Activated naive CD4-positive, alpha-beta T cell treated with anti-CD3 and anti-CD28 coated beads, Interleukin-2, amount 50 U/mL, for 72 hours (primary cell): Measurements from ENCODE around the gene SRRD. TPM values are rescaled to one million over a fixed set of nuclear protein-coding genes. Genes with fewer than 3 reads are reported as not detected.

Experiments
- ATAC-seq, 2 donors: fragments of 150-1000 bp; cut with Tn5 transposase; 2 replicates each; pipeline ENCODE4 v1.10.0; 2021; ENCODE audit warnings: mild to moderate bottlenecking in 2 of 2, moderate library complexity in 2 of 2
- DNase-seq, 2 donors: peaks; one replicate each; pipeline ENCODE4 v3.0.0; 2021 to 2022; ENCODE audit warnings: low spot score in 2 of 2
- H3K27ac Mint-ChIP-seq, 2 donors: one replicate each; pipeline ENCODE4 v1.8.0; 2022; ENCODE audit warnings: mild to moderate bottlenecking in 2 of 2, mixed read lengths in 2 of 2
- H3K36me3 Mint-ChIP-seq, 2 donors: one replicate each; pipeline ENCODE4 v1.8.0; 2022; ENCODE audit warnings: mixed read lengths in 2 of 2
- H3K9me3 Mint-ChIP-seq, 2 donors: one replicate each; pipeline ENCODE4 v1.8.0; 2022; ENCODE audit warnings: mixed read lengths in 2 of 2
- total RNA-seq, 2 donors: library from RNA; stranded (reverse); gene quantifications; one replicate each; pipeline ENCODE4 v1.2.3, GENCODE V29; 2022

The SRRD gene
- total RNA-seq, 2 donors from 2014 or later = 18.6 to 27.4 TPM

DNA sequence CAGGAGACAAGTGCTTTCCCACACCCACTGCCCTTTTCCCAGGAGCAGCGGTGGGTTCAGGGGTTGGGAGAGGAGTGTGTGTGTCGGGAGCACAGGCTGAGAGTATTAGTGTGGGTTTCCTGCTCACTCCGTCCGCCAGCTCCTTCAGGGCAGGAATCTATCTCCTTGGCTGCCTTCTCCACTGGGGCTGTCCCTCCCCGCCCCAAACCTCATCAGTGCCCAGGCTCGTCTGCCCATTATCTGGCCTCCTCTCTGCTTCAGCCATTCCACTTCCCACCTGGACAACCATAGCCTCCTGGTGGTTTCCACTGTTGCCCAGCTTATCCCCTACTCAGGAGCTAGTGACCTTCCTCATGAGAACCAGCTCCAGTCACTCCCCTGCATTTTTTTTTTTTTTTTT, 34.7 kb upstream of the SRRD start:
- H3K9me3 Mint-ChIP-seq = no peaks in the 10 kb centered on the region
- H3K36me3 Mint-ChIP-seq = peaks cover 0 to 5% of the 10 kb centered on the region in 2 donors
- DNase-seq = no peak
- ATAC-seq = no peak
- peak overlapping the region; percentile 53 to 83 for H3K27ac Mint-ChIP-seq

DNA sequence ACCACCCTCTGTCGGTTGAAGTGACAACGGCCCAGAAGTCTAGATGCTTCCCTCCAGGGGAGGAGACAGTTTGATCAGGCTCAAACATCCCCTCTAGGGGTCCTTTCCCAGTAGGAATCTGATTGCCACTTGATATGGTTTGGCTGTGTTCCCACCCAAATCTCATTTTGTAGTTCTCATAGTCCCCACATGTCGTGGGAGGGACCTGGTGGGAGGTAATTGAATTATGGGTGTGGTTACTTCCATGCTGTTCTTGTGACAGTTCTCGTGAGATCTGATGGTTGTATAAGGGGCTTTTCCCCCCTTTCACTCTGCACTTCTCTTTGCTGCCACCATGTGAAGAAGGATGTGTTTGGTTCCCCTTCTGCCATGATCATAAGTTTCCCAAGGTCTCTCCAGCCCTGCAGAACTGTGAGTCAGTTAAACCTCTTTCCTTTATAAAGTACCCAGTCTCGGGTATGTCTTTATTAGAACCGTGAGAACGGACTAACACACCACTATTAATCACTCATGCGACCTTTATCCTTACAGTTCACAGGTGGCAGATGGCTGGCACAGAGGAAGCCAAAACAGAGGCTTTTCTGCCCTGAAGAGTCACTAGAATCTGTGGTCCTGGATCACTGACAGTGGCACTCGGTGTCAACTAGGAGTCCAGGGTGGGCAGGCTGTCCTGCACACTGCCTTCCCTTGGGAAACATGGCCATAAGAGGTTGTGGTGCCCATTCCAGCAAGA, 33.1 kb upstream of the SRRD start:
- Mint-ChIP-seq H3K9me3 (no peaks in the 10 kb centered on the region), H3K36me3 (no peaks in the 10 kb centered on the region), H3K27ac (peak overlapping the region in 1 of 2 donors; percentile 46)
- DNase-seq (no peak), ATAC-seq (no peak)

DNA sequence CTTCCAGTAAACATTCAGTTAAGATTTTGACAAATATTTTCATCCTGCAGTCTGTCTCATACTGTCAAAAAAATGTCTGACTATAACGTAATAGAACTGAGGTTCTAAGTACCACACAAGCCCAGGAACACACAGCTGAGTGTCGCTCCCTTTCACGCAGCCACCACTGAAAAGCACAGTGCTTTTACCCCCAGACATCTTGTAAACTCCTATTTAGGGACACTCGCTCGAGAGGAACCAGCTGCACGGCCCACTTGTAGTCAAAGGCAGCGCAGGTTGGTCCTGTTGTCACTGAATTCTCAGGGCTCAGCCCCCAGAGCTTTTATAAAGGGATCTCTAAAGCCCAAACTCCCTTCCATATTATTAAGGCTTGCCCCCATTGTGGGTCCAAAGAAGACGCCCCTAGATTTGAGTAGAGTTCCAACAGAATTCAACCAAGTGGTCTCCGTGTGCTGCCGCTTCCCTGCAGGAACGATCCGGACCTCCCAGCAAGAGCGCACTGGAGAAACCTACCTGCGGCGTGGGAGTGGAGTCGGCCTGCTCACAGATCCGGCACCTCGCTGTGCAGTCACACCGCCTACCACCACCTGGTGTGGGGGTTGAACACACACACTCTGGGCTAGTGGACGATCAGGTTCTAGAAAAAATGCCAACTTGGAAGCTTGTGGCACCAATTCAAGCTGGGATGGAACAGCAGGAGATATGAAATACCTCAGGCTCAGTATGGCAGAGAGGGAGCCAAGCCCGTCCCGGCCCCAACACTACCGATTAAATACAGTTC, 31.3 kb upstream of the SRRD start:
- H3K36me3 Mint-ChIP-seq = peaks cover 0 to 7% of the 10 kb centered on the region in 2 donors
- no peaks in the 10 kb centered on the region for H3K9me3 Mint-ChIP-seq
- ATAC-seq (no peak), DNase-seq (no peak)
- H3K27ac Mint-ChIP-seq = no peak overlapping the region

DNA sequence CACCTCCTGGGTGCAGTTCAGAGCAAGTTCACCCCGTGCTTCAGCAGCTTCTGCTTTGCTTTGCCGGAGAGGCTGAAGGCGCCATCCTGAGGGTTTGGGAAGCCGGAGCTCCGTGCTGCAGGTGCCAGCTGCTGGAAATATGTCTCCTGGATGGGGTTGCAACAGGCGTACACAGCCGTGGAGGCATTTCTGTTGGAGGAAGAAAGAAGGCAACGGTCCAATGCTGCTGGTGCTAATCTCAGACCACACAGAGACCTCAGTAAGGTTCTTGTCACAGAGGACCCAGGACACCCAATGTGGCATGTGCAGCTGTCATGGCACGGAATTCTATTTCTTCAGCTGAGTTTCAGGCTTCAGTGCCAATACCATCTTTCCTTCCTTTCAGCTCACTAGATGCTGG, 30.5 kb upstream of the SRRD start:
- Mint-ChIP-seq H3K27ac (no peak overlapping the region), H3K36me3 (peaks cover 0 to 12% of the 10 kb centered on the region in 2 donors), H3K9me3 (no peaks in the 10 kb centered on the region)
- DNase-seq = no peak
- no peak for ATAC-seq

DNA sequence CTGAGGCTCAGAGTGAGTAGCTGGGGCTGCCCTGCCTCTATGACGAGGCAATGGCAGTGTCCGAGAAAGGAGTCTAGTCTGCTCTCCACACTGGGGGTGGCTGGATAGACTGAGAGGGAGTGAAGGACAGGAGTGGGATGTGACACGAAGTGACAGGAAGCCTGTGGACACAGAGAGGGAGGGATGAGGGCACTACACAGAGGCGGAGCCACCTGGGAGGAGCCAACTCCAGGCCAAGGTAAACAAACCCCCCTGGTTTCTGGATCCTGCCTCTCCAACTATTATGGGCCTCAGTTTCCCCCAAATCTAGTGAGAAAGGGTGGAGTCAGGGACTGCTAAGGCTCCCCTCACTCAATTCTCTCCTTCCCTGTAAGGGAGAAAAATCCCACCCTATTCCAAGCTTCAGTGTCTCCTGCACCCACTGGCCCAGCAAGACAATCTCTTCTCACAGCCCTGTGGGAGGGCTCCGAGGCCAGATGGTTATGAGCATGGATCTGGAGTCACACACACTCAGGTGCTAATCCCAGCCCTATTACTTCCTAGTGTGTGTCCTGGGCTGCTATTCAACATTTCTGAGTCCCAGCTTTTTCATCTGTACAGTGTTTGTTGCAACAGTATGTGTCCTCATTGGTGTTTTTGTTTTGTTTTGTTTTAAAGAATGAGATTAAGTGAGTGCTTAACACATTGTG, 29.7 kb upstream of the SRRD start:
- H3K36me3 Mint-ChIP-seq = peaks cover 0 to 12% of the 10 kb centered on the region in 2 donors
- no peak for ATAC-seq

DNA sequence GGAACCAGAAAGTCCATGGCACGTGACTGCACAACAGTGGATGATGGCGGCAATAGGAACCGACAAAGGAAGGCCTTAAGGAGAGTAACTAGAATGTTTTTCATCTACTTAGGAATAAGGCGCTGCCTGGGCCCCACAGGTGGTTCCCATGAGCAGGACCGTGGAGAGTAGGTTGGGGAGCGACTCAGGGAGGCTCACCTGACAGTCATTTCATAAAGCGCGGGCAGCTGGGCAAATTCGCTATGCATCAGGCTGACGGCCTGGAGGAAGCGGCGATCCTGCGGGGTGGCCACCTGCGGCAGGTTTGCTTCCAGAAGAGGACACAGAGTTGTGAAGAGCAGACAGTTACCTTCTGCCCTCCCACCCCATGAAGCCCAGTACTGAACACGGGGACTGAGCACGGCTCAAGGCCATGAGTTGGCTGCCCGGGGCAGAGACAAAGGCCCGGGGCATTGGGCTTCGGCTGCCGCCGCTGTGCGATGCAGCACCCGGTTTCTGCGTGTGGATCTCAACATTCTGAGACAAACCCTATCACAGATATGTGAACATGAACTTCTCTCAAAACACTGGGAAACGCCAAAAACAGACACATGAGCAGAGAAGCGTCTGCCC, 25.9 kb upstream of the SRRD start:
- peaks cover 0 to 12% of the 10 kb centered on the region in 2 donors for H3K36me3 Mint-ChIP-seq
- H3K9me3 Mint-ChIP-seq = no peaks in the 10 kb centered on the region
- no peak overlapping the region for H3K27ac Mint-ChIP-seq
- DNase-seq (no peak), ATAC-seq (no peak)

More for the DNA sequence above, 29.7 kb upstream of the SRRD start:
- H3K9me3 Mint-ChIP-seq = no peaks in the 10 kb centered on the region
- no peak for DNase-seq
- H3K27ac Mint-ChIP-seq = peak overlapping the region in 1 of 2 donors; percentile 36

DNA sequence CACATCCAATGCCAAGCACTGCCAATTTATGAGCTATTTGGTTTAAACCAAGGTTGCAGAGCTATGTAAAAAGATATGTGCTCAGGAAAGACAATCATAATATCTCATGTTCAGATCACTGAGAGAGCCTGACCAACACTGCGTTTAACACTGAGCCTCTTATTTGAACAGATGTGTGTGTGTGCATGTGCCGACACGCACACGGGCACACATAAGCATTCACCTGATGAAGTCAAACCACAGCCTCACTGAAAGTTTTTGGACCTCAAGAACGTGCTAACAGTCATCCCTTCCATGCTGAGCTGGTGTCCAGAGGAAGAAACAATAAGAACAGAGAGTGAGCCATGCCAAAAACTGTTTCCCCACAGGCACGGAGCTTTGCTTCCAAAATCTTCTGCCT, 23.5 kb upstream of the SRRD start:
- H3K27ac Mint-ChIP-seq = no peak overlapping the region
- H3K36me3 Mint-ChIP-seq = peaks cover 7 to 15% of the 10 kb centered on the region in 2 donors
- no peak for DNase-seq
- no peak for ATAC-seq
- H3K9me3 Mint-ChIP-seq = no peaks in the 10 kb centered on the region

DNA sequence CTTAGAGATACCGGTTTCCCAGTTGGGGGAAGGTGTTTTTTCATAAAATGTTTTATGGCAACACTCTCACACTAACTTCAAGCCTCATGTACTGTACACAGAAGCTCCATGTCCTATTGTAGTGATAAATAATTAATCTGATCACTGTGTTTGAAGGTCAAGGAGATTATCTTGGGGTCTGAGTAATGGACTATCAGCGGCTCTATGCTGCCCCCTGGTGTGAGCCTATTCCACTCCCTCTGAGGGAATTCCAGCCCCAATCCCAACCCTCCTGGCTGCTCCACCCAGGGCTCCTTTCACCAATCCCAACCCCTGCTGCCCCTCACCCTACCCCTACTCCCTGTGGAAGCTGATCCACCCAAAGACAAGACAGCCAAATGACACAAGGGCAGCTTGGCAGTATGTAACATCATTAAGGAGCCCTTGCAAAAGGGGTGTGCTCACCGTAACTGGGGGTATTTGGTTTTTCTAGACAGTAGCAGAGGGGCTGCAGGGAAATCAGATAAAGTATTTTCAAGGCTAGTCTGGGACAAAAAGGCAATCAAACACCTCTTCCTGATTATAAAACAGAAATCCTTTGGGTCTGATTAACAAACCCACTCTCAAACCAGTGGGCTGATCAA, 22.4 kb upstream of the SRRD start:
- ATAC-seq = peak in 1 of 2 donors; percentile 49
- Mint-ChIP-seq H3K27ac (no peak overlapping the region), H3K36me3 (peaks cover 11 to 17% of the 10 kb centered on the region in 2 donors), H3K9me3 (no peaks in the 10 kb centered on the region)
- DNase-seq = peak in 1 of 2 donors; percentile 44

DNA sequence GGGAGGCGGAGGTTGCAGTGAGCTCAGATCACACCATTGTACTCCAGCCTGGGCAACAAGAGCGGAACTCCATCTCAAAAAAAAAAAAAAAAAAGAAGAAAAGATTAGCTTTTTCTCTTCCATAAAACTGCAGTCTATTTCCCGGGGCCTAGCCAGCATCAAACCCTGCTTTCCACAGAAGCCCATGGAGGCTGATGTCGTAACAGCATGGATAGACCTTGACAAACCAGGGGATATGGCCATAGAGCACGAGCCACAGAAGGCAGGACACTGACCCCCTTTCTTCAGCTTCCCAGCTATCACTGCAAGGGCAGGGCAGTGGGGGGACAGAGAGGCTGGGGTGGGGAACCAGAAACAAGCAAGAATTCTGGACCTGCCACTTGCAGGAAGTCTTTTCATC, 21.6 kb upstream of the SRRD start:
- Mint-ChIP-seq H3K36me3 (peaks cover 11 to 17% of the 10 kb centered on the region in 2 donors), H3K9me3 (no peaks in the 10 kb centered on the region), H3K27ac (no peak overlapping the region)
- ATAC-seq (no peak), DNase-seq (no peak)

DNA sequence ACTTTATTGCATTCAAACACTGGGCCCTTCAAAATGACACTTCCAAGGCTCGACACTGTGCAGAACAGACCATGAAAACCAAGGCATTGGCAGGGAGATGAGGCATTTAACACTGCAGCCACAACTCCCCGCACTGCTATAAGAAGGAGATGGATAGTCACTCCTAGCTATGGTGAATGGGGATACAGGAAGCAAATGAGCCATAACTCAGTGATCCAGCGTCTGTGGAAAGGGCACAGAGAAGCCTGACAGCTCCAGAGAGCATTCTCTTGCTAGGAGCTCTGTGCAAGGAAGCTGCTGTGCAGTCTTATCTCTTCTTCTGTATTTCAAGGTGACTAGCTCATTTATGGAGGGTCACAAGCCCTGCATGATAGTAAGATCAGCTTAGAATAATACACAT, 21.0 kb upstream of the SRRD start:
- DNase-seq (no peak), ATAC-seq (no peak)
- Mint-ChIP-seq H3K36me3 (peaks cover 11 to 13% of the 10 kb centered on the region in 2 donors), H3K27ac (no peak overlapping the region), H3K9me3 (no peaks in the 10 kb centered on the region)

DNA sequence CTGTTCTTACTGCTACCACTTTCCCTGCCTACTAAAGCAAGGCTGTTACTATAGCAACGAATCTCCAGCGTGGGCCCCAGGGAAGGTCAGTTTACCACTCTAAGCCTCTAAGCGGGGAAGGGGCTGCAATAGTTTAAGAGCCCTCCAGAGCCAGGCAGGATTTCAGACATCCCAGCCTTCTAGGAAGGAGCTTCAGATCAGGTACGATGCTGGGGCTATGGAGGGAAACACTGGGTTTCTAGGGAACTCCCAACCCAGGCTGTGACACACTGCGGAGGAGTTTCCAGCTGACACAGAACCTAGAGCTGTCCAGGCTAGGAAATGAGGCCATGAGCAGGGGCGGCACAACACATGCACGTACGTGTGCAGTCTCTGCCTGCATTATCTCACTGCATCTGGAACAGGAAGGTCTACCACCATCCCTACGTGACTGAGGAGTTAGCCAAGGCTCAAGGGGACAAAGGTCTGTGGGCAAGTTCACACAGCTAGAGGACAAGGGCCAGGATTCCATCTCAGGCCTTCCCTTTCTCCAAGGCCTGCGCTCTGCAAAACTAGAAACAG, 20.5 kb upstream of the SRRD start:
- no peak overlapping the region for H3K27ac Mint-ChIP-seq
- ATAC-seq (no peak), DNase-seq (no peak)
- peaks cover 11 to 12% of the 10 kb centered on the region in 2 donors for H3K36me3 Mint-ChIP-seq
- no peaks in the 10 kb centered on the region for H3K9me3 Mint-ChIP-seq

DNA sequence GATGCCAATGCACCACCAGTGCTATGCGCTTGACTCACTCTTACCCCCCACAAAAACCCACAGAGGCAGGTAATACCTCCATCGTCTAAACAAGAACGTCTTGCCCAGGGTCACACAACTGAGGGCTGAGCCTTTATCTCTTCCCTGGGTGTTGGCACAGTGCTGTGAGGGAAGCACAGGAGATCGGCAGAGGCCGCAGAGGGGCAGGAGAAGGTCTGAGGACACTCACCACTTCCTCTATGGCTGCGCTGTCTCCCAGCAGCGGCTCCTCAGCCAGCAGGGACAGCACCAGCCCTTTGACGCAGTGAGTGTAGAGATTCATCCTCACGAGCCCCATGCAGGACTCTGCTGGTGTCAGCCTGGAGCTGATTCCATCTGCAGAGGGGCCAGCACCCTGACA, 20.0 kb upstream of the SRRD start:
- ATAC-seq = no peak
- Mint-ChIP-seq H3K27ac (no peak overlapping the region), H3K36me3 (peaks cover 11 to 17% of the 10 kb centered on the region in 2 donors), H3K9me3 (no peaks in the 10 kb centered on the region)
- no peak for DNase-seq

DNA sequence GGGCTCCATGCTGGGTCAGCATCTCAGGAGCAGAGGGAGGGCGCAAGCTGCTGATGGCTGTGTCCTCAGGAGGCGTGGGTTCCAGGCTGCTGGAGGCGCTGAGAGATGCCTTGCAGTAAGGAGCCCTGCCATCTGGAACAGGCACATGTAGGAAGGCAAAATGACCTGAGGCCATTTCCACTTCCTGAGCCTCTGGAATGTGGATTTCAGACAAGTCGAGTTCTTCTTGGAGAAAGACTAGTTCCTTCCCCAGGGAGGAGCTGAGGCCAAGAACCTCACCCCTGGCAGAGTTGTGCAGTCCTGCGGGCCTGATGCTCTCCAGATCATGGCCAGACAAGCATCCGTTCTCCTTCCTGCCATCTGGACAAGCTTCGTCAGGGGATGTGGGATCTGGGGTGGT, 19.4 kb upstream of the SRRD start:
- Mint-ChIP-seq H3K9me3 (no peaks in the 10 kb centered on the region), H3K27ac (peak overlapping the region; percentile 4 to 22), H3K36me3 (peaks cover 11 to 23% of the 10 kb centered on the region in 2 donors)
- ATAC-seq (no peak), DNase-seq (no peak)

DNA sequence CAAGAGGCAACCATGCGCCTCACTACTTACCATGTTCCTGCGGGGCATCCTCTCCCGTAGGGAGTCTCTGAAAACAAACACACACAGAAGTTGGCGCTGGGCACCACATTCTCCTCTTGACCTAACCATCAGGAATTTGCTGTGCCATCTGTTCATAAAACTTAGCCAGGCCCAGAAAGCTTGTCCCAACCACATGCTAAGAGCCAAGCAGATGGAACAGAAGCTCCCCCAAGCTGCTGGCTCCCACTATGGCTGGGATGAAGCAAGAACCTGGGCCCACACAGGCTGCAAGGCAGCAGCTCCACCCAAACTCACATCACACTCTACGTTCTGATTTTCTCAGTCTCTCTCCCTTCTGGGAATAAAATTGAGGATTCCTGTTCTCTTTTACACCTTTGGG, 17.5 kb upstream of the SRRD start:
- no peak for DNase-seq
- Mint-ChIP-seq H3K36me3 (peaks cover 17 to 29% of the 10 kb centered on the region in 2 donors), H3K27ac (no peak overlapping the region), H3K9me3 (no peaks in the 10 kb centered on the region)
- ATAC-seq = no peak

DNA sequence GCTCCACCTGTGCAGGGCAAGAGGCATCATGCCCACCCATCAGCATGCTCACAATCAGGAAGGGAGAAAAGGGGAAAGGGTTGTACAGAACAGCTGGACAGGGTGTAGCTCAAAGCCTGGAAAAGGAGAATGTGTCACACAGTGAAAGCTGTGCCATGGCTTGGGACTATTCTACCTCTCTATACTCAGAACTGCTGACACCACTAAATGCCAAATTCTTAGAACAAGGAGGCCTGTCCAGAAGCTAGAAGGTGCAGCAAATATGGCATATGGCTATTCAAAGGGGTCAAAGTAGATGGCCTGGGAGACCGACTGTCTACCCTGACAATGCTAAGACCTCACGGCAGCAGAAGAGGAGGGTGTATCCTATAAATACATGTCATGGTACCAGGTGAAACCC, 12.9 kb upstream of the SRRD start:
- ATAC-seq (no peak), DNase-seq (no peak)
- H3K9me3 Mint-ChIP-seq = no peaks in the 10 kb centered on the region
- peak overlapping the region in 1 of 2 donors; percentile 3 for H3K27ac Mint-ChIP-seq
- peaks cover 11 to 26% of the 10 kb centered on the region in 2 donors for H3K36me3 Mint-ChIP-seq

DNA sequence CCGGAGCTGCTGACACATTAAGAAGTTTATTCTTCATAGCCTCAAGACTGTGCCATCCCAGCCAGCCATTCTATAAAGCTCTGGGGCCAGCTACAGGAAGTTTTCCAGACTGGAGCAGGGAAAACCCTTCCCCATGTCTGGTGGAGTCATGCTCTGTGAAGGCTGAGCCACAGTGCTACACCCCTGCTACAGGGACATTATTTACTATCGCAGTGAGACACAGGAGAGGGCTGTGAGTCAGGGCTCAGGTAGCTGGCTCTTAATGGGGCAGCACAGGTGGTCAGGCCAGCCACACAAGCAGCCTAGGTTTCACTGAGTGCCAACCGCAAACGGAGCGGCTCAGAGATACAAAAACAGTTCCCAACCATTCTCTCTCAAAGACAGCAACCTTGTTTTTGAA, 12.2 kb upstream of the SRRD start:
- Mint-ChIP-seq H3K9me3 (no peaks in the 10 kb centered on the region), H3K36me3 (peaks cover 11 to 26% of the 10 kb centered on the region in 2 donors), H3K27ac (no peak overlapping the region)
- DNase-seq (no peak), ATAC-seq (no peak)
